Neural cell (in vitro differentiated cells): ENCODE data around the gene MORC3.

ENCODE experiments used
- CTCF ChIP-seq: fragments of 450-650 bp; IDR thresholded peaks from 2 replicates; pipeline ENCODE4 v1.5.1; 2014; ENCODE audit warnings: antibody characterized with exemption, mild to moderate bottlenecking, moderate library complexity; ENCODE audit not compliant: poor library complexity, severe bottlenecking
- EP300 ChIP-seq: fragments of 450-650 bp; conservative IDR thresholded peaks from 2 replicates; pipeline ENCODE4 v1.6.1; 2014; ENCODE audit warnings: antibody characterized with exemption, mild to moderate bottlenecking, moderate library complexity; ENCODE audit not compliant: poor library complexity, severe bottlenecking
- EZH2 ChIP-seq: fragments of 200-600, 300-800 bp; shearing (Covaris generic), sonication (generic); IDR thresholded peaks from 2 replicates; pipeline ENCODE4 v1.6.1; 2014; ENCODE audit warnings: antibody characterized with exemption, low read length, borderline replicate concordance, mild to moderate bottlenecking; ENCODE audit not compliant: insufficient read depth, poor library complexity, severe bottlenecking
- MXI1 ChIP-seq: fragments of 450-650 bp; conservative IDR thresholded peaks from 2 replicates; pipeline ENCODE4 v1.6.1; 2014; ENCODE audit warnings: antibody characterized with exemption, mild to moderate bottlenecking; ENCODE audit not compliant: poor library complexity, severe bottlenecking
- POLR2AphosphoS5 ChIP-seq: IDR thresholded peaks from 2 replicates; pipeline ENCODE4 v1.6.1; 2012
- REST ChIP-seq: IDR thresholded peaks from 2 replicates; pipeline ENCODE4 v1.6.1; 2012; ENCODE audit warnings: borderline replicate concordance
- TAF1 ChIP-seq: IDR thresholded peaks from 2 replicates; pipeline ENCODE4 v1.6.1; 2012; ENCODE audit warnings: low read depth

- no peak for TF ChIP-seq CTCF
- peak; percentile 84 for TF ChIP-seq REST
- TF ChIP-seq EP300, result no peak
- peak; percentile 53 for TF ChIP-seq MXI1
- TF ChIP-seq POLR2AphosphoS5, result peak; percentile 97
- no peak for TF ChIP-seq EZH2
- peak; percentile 84 for TF ChIP-seq TAF1
Measured at GRCh38 chr21:36319767-36320420, at the start of gene MORC3.
